ENCODE measurements around the gene GBE1. TPM values are rescaled to one million over a fixed set of nuclear protein-coding genes. Genes with fewer than 3 reads are reported as not detected.

The GBE1 gene
- total and polyA plus RNA-seq, 9 of the 15 experiments (the other 6 are each of a cell fraction or from before 2014, with no cell fraction given), result 7.9 to 25.6 (median 13.1) TPM

GRCh38 chr3:81760924-81761903, at the start of gene GBE1 (continued):
- TF ChIP-seq, protein P1, sequence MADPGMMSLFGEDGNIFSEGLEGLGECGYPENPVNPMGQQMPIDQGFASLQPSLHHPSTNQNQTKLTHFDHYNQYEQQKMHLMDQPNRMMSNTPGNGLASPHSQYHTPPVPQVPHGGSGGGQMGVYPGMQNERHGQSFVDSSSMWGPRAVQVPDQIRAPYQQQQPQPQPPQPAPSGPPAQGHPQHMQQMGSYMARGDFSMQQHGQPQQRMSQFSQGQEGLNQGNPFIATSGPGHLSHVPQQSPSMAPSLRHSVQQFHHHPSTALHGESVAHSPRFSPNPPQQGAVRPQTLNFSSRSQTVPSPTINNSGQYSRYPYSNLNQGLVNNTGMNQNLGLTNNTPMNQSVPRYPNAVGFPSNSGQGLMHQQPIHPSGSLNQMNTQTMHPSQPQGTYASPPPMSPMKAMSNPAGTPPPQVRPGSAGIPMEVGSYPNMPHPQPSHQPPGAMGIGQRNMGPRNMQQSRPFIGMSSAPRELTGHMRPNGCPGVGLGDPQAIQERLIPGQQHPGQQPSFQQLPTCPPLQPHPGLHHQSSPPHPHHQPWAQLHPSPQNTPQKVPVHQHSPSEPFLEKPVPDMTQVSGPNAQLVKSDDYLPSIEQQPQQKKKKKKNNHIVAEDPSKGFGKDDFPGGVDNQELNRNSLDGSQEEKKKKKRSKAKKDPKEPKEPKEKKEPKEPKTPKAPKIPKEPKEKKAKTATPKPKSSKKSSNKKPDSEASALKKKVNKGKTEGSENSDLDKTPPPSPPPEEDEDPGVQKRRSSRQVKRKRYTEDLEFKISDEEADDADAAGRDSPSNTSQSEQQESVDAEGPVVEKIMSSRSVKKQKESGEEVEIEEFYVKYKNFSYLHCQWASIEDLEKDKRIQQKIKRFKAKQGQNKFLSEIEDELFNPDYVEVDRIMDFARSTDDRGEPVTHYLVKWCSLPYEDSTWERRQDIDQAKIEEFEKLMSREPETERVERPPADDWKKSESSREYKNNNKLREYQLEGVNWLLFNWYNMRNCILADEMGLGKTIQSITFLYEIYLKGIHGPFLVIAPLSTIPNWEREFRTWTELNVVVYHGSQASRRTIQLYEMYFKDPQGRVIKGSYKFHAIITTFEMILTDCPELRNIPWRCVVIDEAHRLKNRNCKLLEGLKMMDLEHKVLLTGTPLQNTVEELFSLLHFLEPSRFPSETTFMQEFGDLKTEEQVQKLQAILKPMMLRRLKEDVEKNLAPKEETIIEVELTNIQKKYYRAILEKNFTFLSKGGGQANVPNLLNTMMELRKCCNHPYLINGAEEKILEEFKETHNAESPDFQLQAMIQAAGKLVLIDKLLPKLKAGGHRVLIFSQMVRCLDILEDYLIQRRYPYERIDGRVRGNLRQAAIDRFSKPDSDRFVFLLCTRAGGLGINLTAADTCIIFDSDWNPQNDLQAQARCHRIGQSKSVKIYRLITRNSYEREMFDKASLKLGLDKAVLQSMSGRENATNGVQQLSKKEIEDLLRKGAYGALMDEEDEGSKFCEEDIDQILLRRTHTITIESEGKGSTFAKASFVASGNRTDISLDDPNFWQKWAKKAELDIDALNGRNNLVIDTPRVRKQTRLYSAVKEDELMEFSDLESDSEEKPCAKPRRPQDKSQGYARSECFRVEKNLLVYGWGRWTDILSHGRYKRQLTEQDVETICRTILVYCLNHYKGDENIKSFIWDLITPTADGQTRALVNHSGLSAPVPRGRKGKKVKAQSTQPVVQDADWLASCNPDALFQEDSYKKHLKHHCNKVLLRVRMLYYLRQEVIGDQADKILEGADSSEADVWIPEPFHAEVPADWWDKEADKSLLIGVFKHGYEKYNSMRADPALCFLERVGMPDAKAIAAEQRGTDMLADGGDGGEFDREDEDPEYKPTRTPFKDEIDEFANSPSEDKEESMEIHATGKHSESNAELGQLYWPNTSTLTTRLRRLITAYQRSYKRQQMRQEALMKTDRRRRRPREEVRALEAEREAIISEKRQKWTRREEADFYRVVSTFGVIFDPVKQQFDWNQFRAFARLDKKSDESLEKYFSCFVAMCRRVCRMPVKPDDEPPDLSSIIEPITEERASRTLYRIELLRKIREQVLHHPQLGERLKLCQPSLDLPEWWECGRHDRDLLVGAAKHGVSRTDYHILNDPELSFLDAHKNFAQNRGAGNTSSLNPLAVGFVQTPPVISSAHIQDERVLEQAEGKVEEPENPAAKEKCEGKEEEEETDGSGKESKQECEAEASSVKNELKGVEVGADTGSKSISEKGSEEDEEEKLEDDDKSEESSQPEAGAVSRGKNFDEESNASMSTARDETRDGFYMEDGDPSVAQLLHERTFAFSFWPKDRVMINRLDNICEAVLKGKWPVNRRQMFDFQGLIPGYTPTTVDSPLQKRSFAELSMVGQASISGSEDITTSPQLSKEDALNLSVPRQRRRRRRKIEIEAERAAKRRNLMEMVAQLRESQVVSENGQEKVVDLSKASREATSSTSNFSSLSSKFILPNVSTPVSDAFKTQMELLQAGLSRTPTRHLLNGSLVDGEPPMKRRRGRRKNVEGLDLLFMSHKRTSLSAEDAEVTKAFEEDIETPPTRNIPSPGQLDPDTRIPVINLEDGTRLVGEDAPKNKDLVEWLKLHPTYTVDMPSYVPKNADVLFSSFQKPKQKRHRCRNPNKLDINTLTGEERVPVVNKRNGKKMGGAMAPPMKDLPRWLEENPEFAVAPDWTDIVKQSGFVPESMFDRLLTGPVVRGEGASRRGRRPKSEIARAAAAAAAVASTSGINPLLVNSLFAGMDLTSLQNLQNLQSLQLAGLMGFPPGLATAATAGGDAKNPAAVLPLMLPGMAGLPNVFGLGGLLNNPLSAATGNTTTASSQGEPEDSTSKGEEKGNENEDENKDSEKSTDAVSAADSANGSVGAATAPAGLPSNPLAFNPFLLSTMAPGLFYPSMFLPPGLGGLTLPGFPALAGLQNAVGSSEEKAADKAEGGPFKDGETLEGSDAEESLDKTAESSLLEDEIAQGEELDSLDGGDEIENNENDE (IDR thresholded peaks at IDR 0.05; ENCODE audit: low read depth, low read length), result no peak
- TF ChIP-seq DDX20 (tag; IDR thresholded peaks at IDR 0.05; ENCODE audit: low read depth) (no peak), ZNF766 (CRISPR knock-in tag; conservative IDR thresholded peaks at IDR 0.05) (no peak; the same call in 1 of the 2 replicates), HDGF (IDR thresholded peaks at IDR 0.05) (no peak), CCNT2 (IDR thresholded peaks at IDR 0.05; ENCODE audit: borderline replicate concordance, extremely low read depth, insufficient read length, low read depth, low read length) (peak; percentile 82), PTRF (tag; IDR thresholded peaks at IDR 0.05) (no peak), TAF7 (tag; IDR thresholded peaks at IDR 0.05) (peak; percentile 59), ZNF165 (CRISPR knock-in tag; IDR thresholded peaks at IDR 0.05; ENCODE audit: borderline replicate concordance) (no peak), SIN3A (IDR thresholded peaks at IDR 0.05; ENCODE audit: borderline replicate concordance in 2 of 2, control insufficient read depth in 1 of 2, low read depth in 2 of 2, low read length in 2 of 2) (peak; percentile 19 to 46; a peak in 1 of 4 replicates), TEAD1 (CRISPR knock-in tag; IDR thresholded peaks at IDR 0.05) (peak in 1 of 2 experiments; percentile 83; a peak in 2 of 4 replicates)
- TF ChIP-seq, protein P2, sequence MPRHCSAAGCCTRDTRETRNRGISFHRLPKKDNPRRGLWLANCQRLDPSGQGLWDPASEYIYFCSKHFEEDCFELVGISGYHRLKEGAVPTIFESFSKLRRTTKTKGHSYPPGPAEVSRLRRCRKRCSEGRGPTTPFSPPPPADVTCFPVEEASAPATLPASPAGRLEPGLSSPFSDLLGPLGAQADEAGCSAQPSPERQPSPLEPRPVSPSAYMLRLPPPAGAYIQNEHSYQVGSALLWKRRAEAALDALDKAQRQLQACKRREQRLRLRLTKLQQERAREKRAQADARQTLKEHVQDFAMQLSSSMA (CRISPR knock-in tag; IDR thresholded peaks at IDR 0.05), result no peak
- TF ChIP-seq, protein P3, sequence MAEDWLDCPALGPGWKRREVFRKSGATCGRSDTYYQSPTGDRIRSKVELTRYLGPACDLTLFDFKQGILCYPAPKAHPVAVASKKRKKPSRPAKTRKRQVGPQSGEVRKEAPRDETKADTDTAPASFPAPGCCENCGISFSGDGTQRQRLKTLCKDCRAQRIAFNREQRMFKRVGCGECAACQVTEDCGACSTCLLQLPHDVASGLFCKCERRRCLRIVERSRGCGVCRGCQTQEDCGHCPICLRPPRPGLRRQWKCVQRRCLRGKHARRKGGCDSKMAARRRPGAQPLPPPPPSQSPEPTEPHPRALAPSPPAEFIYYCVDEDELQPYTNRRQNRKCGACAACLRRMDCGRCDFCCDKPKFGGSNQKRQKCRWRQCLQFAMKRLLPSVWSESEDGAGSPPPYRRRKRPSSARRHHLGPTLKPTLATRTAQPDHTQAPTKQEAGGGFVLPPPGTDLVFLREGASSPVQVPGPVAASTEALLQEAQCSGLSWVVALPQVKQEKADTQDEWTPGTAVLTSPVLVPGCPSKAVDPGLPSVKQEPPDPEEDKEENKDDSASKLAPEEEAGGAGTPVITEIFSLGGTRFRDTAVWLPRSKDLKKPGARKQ (CRISPR knock-in tag; IDR thresholded peaks at IDR 0.05), result no peak
